HepG2 (cell line): ENCODE measurements around the gene NELL1. TPM values are rescaled to one million over a fixed set of nuclear protein-coding genes. Genes with fewer than 3 reads are reported as not detected.

Experiments used
- ATAC-seq: fragments of 200-7000 bp; cut with Tn5 transposase; 3 replicates; pipeline ENCODE4 v1.9.1; 2020; ENCODE audit warnings: mild to moderate bottlenecking, moderate library complexity
- BruUV-seq: library from RNA; stranded (reverse); fragments of 400-500 nt; replicated peaks from 2 replicates; lab custom pipeline; 2021; lab: Mats Ljungman, UMichigan
- CTCF ChIA-PET: fragments of 300-600 bp; formaldehyde crosslinking; extraction: SDS; loops from one replicate; lab custom pipeline; 2021; ENCODE audit warnings: low total read pairs, inconsistent platforms, low intra/inter-chr PET ratio; lab: Yijun Ruan, JAX
- POLR2A ChIA-PET: fragments of 350-600 bp; sonication (Branson Sonifier 250); formaldehyde crosslinking; loops from one replicate; lab custom pipeline; 2020; ENCODE audit warnings: antibody characterized with exemption, inconsistent platforms; lab: Yijun Ruan, JAX
- DNase-seq: peaks from one replicate; pipeline ENCODE4 v3.0.0-alpha.2; 2015; ENCODE audit warnings: low spot score
- FAIRE-seq: peaks from 3 replicates; lab custom pipeline; 2011; peaks lifted over from hg19 to GRCh38; lab: Jason Lieb, UNC
- H2AFZ ChIP-seq: one replicate; pipeline ENCODE4 v1.6.1; 2011; ENCODE audit warnings: low read length, inconsistent platforms
- H3K27ac ChIP-seq: fragments of 300-600 bp; 3 replicates; pipeline ENCODE4 v1.8.0; 2011; ENCODE audit warnings: mixed run types, mild to moderate bottlenecking, mixed read lengths, low read length, inconsistent platforms; ENCODE audit not compliant: insufficient read depth; ENCODE audit errors: extremely low read length
- H3K27me3 ChIP-seq, 2 experiments: fragments of 200-600 bp in 1 of 2; 2 replicates in 1 of 2; 3 replicates in 1 of 2; pipeline versions ENCODE4 v1.6.0 to v1.8.0; 2011; ENCODE audit warnings: low read length in 2 of 2, mild to moderate bottlenecking in 2 of 2, moderate library complexity in 2 of 2, inconsistent platforms in 1 of 2; ENCODE audit not compliant: insufficient read depth in 2 of 2, control insufficient read depth in 1 of 2
- H3K36me3 ChIP-seq, 2 experiments: fragments of 200-600 bp in 1 of 2; replicated peaks in 1 of 2; 2 replicates in 1 of 2; 3 replicates in 1 of 2; pipeline versions ENCODE4 v1.5.1 to v1.8.0; 2011; ENCODE audit warnings: low read length in 2 of 2, inconsistent platforms in 1 of 2; ENCODE audit not compliant: insufficient read depth in 2 of 2, control insufficient read depth in 1 of 2
- H3K4me1 ChIP-seq: 2 replicates; pipeline ENCODE4 v1.5.1; 2012; ENCODE audit warnings: low read length, inconsistent platforms; ENCODE audit not compliant: insufficient read depth
- H3K4me2 ChIP-seq: 2 replicates; pipeline ENCODE4 v1.6.0; 2011; ENCODE audit warnings: low read depth, low read length, inconsistent platforms
- H3K4me3 ChIP-seq, 3 experiments: fragments of 200-600 bp in 1 of 3; sonication (generic), shearing (Covaris generic) in 1 of 3; replicated peaks in 1 of 3; 2 replicates each; pipeline ENCODE4 v1.5.1; 2011 to 2016; ENCODE audit warnings: low read length in 3 of 3, inconsistent platforms in 2 of 3, low read depth in 2 of 3, mild to moderate bottlenecking in 2 of 3, control low read depth in 1 of 3, mixed read lengths in 1 of 3; ENCODE audit not compliant: insufficient read depth in 1 of 3
- H3K79me2 ChIP-seq: one replicate; pipeline ENCODE4 v1.6.1; 2011; ENCODE audit warnings: low read length, inconsistent platforms; ENCODE audit not compliant: insufficient read depth
- H3K9ac ChIP-seq: 2 replicates; pipeline ENCODE4 v1.6.0; 2011; ENCODE audit warnings: mild to moderate bottlenecking, low read depth, low read length, inconsistent platforms; ENCODE audit not compliant: insufficient read depth
- H3K9me3 ChIP-seq: 2 replicates; pipeline ENCODE4 v1.5.1; 2012; ENCODE audit warnings: mild to moderate bottlenecking, low read length
- H4K20me1 ChIP-seq: 2 replicates; pipeline ENCODE4 v1.6.0; 2011; ENCODE audit warnings: inconsistent platforms, mild to moderate bottlenecking, low read length, moderate library complexity; ENCODE audit not compliant: insufficient read depth
- HOXA9 ChIP-seq: sonication (generic); formaldehyde crosslinking; IDR thresholded peaks from 2 replicates; pipeline ENCODE4 v1.8.1; 2022; ENCODE audit warnings: missing genetic modification reagents, mild to moderate bottlenecking, moderate library complexity, borderline replicate concordance
- NPAS2 ChIP-seq: sonication (generic); formaldehyde crosslinking; IDR thresholded peaks from 2 replicates; pipeline ENCODE4 v1.8.0; 2022; ENCODE audit warnings: mild to moderate bottlenecking, missing genetic modification reagents, borderline replicate concordance
- SNAI1 ChIP-seq: sonication (generic); formaldehyde crosslinking; IDR thresholded peaks from 2 replicates; pipeline ENCODE4 v1.5.0; 2020; ENCODE audit warnings: mild to moderate bottlenecking, missing genetic modification reagents, borderline replicate concordance
- SRSF4 ChIP-seq: fragments of 200-400 bp; formaldehyde crosslinking; IDR thresholded peaks from one replicate; pipeline ENCODE4 v1.6.1; 2018; ENCODE audit warnings: mild to moderate bottlenecking, low read depth, low read length, moderate library complexity; ENCODE audit not compliant: poor library complexity, severe bottlenecking
- TAF1 ChIP-seq: sonication (generic); formaldehyde crosslinking; IDR thresholded peaks from 2 replicates; pipeline ENCODE4 v1.4.0; 2020; ENCODE audit warnings: missing genetic modification reagents
- ZNF225 ChIP-seq: sonication (generic); formaldehyde crosslinking; IDR thresholded peaks from 2 replicates; pipeline ENCODE4 v1.4.0; 2020; ENCODE audit warnings: mild to moderate bottlenecking, missing genetic modification reagents
- ZNF589 ChIP-seq: sonication (generic); formaldehyde crosslinking; conservative IDR thresholded peaks from 2 replicates; pipeline ENCODE4 v1.8.0; 2022; ENCODE audit warnings: mild to moderate bottlenecking, moderate library complexity, missing genetic modification reagents
- ZNF7 ChIP-seq: IDR thresholded peaks from 2 replicates; pipeline ENCODE4 v1.6.1; 2016; ENCODE audit warnings: missing biosample characterization, missing genetic modification reagents
- WGBS: methylation state at CpG from one replicate; pipeline ENCODE4 v1.1.6; 2017; ENCODE audit warnings: low lambda C conversion rate; 5-methylcytosine and 5-hydroxymethylcytosine counted together
- in situ Hi-C: cut with HindIII; loops from 2 replicates; pipeline ENCODE4 v1.10.0; 2017; ENCODE audit warnings: low pct_unique_long_range_greater_than_20kb; ENCODE audit not compliant: extremely low pct_ligation_motif_present
- intact Hi-C: fragments of 100-400 bp; cut with micrococcal nuclease; formaldehyde crosslinking; loops from one replicate; pipeline ENCODE4 v1.10.0; 2022; ENCODE audit not compliant: unreplicated experiment
- polyA plus RNA-seq, 8 experiments: library from polyadenylated mRNA; depleted of rRNA in 3 of 8; stranded (reverse) in 7 of 8; unstranded in 1 of 8; fragments of >200 nt; fragmentation: Illumina TruSeq in 4 of 8; extraction: Trizol in 4 of 8; gene quantifications; 2 replicates each; pipeline versions ENCODE4 v1.2.1 to v1.2.3, GENCODE V29; 2011 to 2016; ENCODE audit warnings: low read depth in 4 of 8, missing spikeins in 1 of 8, mixed read lengths in 1 of 8; ENCODE audit not compliant: insufficient read depth in 1 of 8
- total RNA-seq, 5 experiments: library from RNA; depleted of rRNA; stranded (reverse); fragments of >200 nt; fragmentation: Illumina TruSeq; extraction: Trizol; gene quantifications; 2 replicates each; pipeline ENCODE4 v1.2.3, GENCODE V29; 2016; ENCODE audit warnings: low read depth in 1 of 5
- TF ChIP-seq, protein P1 (sequence below): sonication (generic); formaldehyde crosslinking; IDR thresholded peaks from 2 replicates; pipeline ENCODE4 v1.4.0; 2020; ENCODE audit warnings: missing genetic modification reagents, borderline replicate concordance
- TF ChIP-seq, protein P2 (sequence below): sonication (generic); formaldehyde crosslinking; IDR thresholded peaks from 2 replicates; pipeline ENCODE4 v1.5.0; 2020; ENCODE audit warnings: mild to moderate bottlenecking, missing genetic modification reagents
- TF ChIP-seq, protein P3 (sequence below): sonication (generic); formaldehyde crosslinking; IDR thresholded peaks from 2 replicates; pipeline ENCODE4 v1.5.1; 2020; ENCODE audit warnings: missing genetic modification reagents, mild to moderate bottlenecking, borderline replicate concordance

Gene NELL1
- total and polyA plus RNA-seq, 2 of the 13 experiments (the other 11 are each of a cell fraction or from before 2014, with no cell fraction given): not detected

DNA sequence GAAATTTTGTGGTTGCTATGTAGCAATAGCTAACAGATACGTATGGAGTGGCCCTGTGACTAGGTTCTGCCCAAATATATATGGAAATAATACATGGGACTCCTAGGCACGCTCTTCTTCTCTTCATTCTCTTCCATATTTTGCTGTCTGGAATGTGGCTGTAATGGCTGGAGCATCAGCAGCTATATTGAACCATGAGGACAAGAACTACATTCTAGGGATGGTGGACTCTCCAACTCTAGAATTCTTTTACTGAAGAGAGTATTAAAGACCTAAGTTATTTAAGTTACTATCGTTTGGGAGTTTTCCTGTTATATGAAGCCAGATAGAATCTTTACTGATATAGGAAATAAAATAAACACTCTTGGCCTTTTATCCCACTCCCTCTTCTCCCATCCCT, 7.5 kb upstream of the NELL1 start:
- ATAC-seq (no peak), FAIRE-seq (no peak), DNase-seq (no peak)
- H3K27ac ChIP-seq: no peak overlapping the region
- BruUV-seq: no TSS peak
- H3K9me3 ChIP-seq: no peaks in the 10 kb centered on the region
- H3K36me3 ChIP-seq: no peaks in the 10 kb centered on the region
- H3K27me3 ChIP-seq: no peaks in the 10 kb centered on the region; a peak in 1 of 5 replicates
- ChIA-PET CTCF (no interaction called here), POLR2A (no interaction called here)
- in situ Hi-C loops: loop anchor here (25.0 kb wide), 1 partner anchor 1475 kb away; no protein-coding TSS in a partner anchor
- TF ChIP-seq, protein P1, sequence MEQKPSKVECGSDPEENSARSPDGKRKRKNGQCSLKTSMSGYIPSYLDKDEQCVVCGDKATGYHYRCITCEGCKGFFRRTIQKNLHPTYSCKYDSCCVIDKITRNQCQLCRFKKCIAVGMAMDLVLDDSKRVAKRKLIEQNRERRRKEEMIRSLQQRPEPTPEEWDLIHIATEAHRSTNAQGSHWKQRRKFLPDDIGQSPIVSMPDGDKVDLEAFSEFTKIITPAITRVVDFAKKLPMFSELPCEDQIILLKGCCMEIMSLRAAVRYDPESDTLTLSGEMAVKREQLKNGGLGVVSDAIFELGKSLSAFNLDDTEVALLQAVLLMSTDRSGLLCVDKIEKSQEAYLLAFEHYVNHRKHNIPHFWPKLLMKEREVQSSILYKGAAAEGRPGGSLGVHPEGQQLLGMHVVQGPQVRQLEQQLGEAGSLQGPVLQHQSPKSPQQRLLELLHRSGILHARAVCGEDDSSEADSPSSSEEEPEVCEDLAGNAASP (CRISPR knock-in tag): no peak
- TF ChIP-seq SNAI1 (CRISPR knock-in tag): no peak
- TF ChIP-seq, protein P2, sequence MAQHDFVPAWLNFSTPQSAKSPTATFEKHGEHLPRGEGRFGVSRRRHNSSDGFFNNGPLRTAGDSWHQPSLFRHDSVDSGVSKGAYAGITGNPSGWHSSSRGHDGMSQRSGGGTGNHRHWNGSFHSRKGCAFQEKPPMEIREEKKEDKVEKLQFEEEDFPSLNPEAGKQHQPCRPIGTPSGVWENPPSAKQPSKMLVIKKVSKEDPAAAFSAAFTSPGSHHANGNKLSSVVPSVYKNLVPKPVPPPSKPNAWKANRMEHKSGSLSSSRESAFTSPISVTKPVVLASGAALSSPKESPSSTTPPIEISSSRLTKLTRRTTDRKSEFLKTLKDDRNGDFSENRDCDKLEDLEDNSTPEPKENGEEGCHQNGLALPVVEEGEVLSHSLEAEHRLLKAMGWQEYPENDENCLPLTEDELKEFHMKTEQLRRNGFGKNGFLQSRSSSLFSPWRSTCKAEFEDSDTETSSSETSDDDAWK (CRISPR knock-in tag): no peak
- TF ChIP-seq TAF1: no peak
- TF ChIP-seq ZNF7 (CRISPR knock-in tag): no peak
- TF ChIP-seq NPAS2 (CRISPR knock-in tag): no peak
- no peak for TF ChIP-seq HOXA9
- TF ChIP-seq SRSF4: no peak
- TF ChIP-seq, protein P3, sequence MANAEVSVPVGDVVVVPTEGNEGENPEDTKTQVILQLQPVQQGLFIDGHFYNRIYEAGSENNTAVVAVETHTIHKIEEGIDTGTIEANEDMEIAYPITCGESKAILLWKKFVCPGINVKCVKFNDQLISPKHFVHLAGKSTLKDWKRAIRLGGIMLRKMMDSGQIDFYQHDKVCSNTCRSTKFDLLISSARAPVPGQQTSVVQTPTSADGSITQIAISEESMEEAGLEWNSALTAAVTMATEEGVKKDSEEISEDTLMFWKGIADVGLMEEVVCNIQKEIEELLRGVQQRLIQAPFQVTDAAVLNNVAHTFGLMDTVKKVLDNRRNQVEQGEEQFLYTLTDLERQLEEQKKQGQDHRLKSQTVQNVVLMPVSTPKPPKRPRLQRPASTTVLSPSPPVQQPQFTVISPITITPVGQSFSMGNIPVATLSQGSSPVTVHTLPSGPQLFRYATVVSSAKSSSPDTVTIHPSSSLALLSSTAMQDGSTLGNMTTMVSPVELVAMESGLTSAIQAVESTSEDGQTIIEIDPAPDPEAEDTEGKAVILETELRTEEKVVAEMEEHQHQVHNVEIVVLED: no peak
- TF ChIP-seq ZNF589 (CRISPR knock-in tag): no peak
- TF ChIP-seq ZNF225 (CRISPR knock-in tag): no peak
- H3K4me2 ChIP-seq: no peak overlapping the region
- 0% methylated on average over 3 of the region's 3 CpGs for WGBS
- no peaks in the 10 kb centered on the region for H3K79me2 ChIP-seq
- H2AFZ ChIP-seq: no peak overlapping the region
- intact Hi-C loops: no loop called here
- H4K20me1 ChIP-seq: no peaks in the 10 kb centered on the region
- no peak overlapping the region for H3K9ac ChIP-seq
- H3K4me3 ChIP-seq: no peak overlapping the region
- peaks cover 8% of the 10 kb centered on the region; the same call in 1 of the 2 replicates for H3K4me1 ChIP-seq
